Activated naive CD4-positive, alpha-beta T cell treated with anti-CD3 and anti-CD28 coated beads, Interleukin-2, amount 50 U/mL, for 24 hours (primary cell): ENCODE measurements around the gene TNKS1BP1.
A peak's percentile ranks its signal among the peaks of the same experiment; 100 is the strongest.
"Not testable (repeated sequence)": the region's sequence is repeated elsewhere in the genome, so short reads cannot be mapped to it uniquely, and the experiment has no call there.

Experiments
- H3K27ac Mint-ChIP-seq: one replicate; pipeline ENCODE4 v1.8.0; 2021; ENCODE audit warnings: mild to moderate bottlenecking, mixed read lengths
- H3K27me3 Mint-ChIP-seq: one replicate; pipeline ENCODE4 v1.8.0; 2021; ENCODE audit warnings: mixed read lengths
- H3K36me3 Mint-ChIP-seq: one replicate; pipeline ENCODE4 v1.8.0; 2021; ENCODE audit warnings: mixed read lengths
- H3K4me1 Mint-ChIP-seq: one replicate; pipeline ENCODE4 v1.8.0; 2021; ENCODE audit warnings: mixed read lengths
- H3K4me3 Mint-ChIP-seq: one replicate; pipeline ENCODE4 v1.8.0; 2021; ENCODE audit warnings: mild to moderate bottlenecking, mixed read lengths
- H3K9me3 Mint-ChIP-seq: one replicate; pipeline ENCODE4 v1.8.0; 2021; ENCODE audit warnings: mixed read lengths

TNKS1BP1 gene

GRCh38 chr11:57324886-57325734, at the start of gene TNKS1BP1:
TNKS1BP1 (minus strand) TSS chr11:57324952; CDS start chr11:57321885, 3,067 bp downstream.
- peak within 1 kb of the TSS; percentile 98 for H3K27ac Mint-ChIP-seq
- H3K9me3 Mint-ChIP-seq = no peaks in the 10 kb centered on the region
- H3K36me3 Mint-ChIP-seq = peaks cover 35% of the 10 kb centered on the region
- peaks cover 58% of the 10 kb centered on the region for H3K4me1 Mint-ChIP-seq
- no peaks in the 10 kb centered on the region for H3K27me3 Mint-ChIP-seq
- H3K4me3 Mint-ChIP-seq = peak within 1 kb of the TSS; percentile 90

DNA sequence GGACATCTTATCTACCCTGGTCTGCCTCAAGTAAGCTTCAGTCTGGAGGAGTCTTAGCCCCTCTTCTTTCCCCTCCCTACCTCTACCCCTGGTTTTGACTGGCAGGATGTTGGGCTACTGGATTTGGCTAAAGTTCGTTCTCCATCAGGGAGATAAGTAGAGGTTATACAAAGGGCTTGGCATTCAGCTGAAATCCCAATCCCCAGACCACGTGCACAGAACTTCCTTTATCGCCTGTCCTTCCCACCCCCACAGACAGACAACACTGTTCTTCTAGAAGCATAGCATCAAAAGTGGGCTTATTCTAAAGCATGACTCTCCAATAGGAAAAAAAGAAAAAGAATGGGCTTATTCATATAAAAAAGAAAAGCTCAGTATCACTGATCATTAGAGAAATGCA, 48.4 kb upstream of the TNKS1BP1 start:
- Mint-ChIP-seq H3K27me3 (peaks cover 3% of the 10 kb centered on the region), H3K9me3 (no peaks in the 10 kb centered on the region), H3K27ac (no peak overlapping the region), H3K36me3 (no peaks in the 10 kb centered on the region), H3K4me3 (no peak overlapping the region), H3K4me1 (no peaks in the 10 kb centered on the region)

- Mint-ChIP-seq H3K9me3 (no peaks in the 10 kb centered on the region), H3K27ac (no peak overlapping the region), H3K4me3 (no peak overlapping the region), H3K27me3 (no peaks in the 10 kb centered on the region), H3K4me1 (no peaks in the 10 kb centered on the region), H3K36me3 (no peaks in the 10 kb centered on the region)
Observed at GRCh38 chr11:57370941-57371340, 46.2 kb upstream of the TNKS1BP1 start.

GRCh38 chr11:57370251-57370650, 45.5 kb upstream of the TNKS1BP1 start:
- H3K36me3 Mint-ChIP-seq = no peaks in the 10 kb centered on the region
- H3K9me3 Mint-ChIP-seq = no peaks in the 10 kb centered on the region
- H3K4me1 Mint-ChIP-seq = no peaks in the 10 kb centered on the region
- no peaks in the 10 kb centered on the region for H3K27me3 Mint-ChIP-seq
- no peak overlapping the region for H3K4me3 Mint-ChIP-seq
- H3K27ac Mint-ChIP-seq = no peak overlapping the region

DNA sequence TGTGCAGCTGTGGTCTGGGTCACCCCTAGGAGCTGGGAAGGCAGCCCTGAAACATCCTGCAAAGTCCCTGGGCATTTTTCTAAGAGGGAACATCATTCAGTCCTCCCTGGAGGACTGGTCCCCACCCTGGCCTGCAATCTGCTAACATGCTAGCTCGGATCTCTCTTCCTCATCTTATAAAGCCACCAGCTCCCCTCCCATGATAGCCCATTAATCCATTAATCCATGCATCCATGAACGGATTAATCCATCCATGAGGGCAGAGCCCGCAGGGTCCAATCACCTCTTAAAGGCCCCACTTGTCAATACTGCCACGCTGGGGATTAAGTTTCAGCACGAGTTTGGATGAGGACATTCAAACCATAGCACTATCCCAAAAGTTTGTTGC, 44.1 kb upstream of the TNKS1BP1 start:
- no peaks in the 10 kb centered on the region for H3K4me1 Mint-ChIP-seq
- H3K27ac Mint-ChIP-seq = no peak overlapping the region
- H3K27me3 Mint-ChIP-seq = no peaks in the 10 kb centered on the region
- H3K36me3 Mint-ChIP-seq = no peaks in the 10 kb centered on the region
- no peaks in the 10 kb centered on the region for H3K9me3 Mint-ChIP-seq
- H3K4me3 Mint-ChIP-seq = no peak overlapping the region

- no peaks in the 10 kb centered on the region for H3K36me3 Mint-ChIP-seq
Observed at GRCh38 chr11:57368106-57368844, 43.5 kb upstream of the TNKS1BP1 start.

GRCh38 chr11:57364851-57365660, 40.3 kb upstream of the TNKS1BP1 start:
- no peaks in the 10 kb centered on the region for H3K9me3 Mint-ChIP-seq
- no peak overlapping the region for H3K4me3 Mint-ChIP-seq
- H3K36me3 Mint-ChIP-seq = no peaks in the 10 kb centered on the region
- H3K27ac Mint-ChIP-seq = no peak overlapping the region
- no peaks in the 10 kb centered on the region for H3K27me3 Mint-ChIP-seq
- no peaks in the 10 kb centered on the region for H3K4me1 Mint-ChIP-seq

More at GRCh38 chr11:57368106-57368844, 43.5 kb upstream of the TNKS1BP1 start:
- Mint-ChIP-seq H3K4me1 (no peaks in the 10 kb centered on the region), H3K9me3 (no peaks in the 10 kb centered on the region), H3K4me3 (no peak overlapping the region), H3K27me3 (no peaks in the 10 kb centered on the region), H3K27ac (no peak overlapping the region)

GRCh38 chr11:57363131-57364080, 38.7 kb upstream of the TNKS1BP1 start:
- Mint-ChIP-seq H3K36me3 (no peaks in the 10 kb centered on the region), H3K4me3 (no peak overlapping the region), H3K4me1 (no peaks in the 10 kb centered on the region), H3K27ac (no peak overlapping the region), H3K27me3 (no peaks in the 10 kb centered on the region), H3K9me3 (no peaks in the 10 kb centered on the region)

DNA sequence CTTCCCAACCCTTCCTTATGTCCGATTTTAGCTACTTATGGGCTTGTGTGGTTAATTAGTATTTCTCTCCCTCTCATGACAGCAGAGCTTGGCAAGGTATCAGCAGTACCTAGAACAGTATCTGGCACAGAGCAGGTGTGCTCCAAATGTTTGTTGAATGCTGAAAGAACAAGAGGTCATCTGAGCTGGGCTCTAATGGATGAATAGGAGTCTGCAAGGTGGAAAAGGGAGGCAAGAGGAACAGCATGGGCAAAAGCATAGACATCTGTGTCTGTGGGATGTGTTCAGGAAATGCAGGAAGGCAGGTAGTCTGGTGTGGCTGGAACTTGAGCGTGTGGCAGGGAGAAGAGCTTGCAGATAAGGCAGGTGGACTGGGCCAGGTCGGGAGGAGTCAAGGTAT, 37.2 kb upstream of the TNKS1BP1 start:
- H3K27ac Mint-ChIP-seq = no peak overlapping the region
- H3K4me1 Mint-ChIP-seq = no peaks in the 10 kb centered on the region
- no peaks in the 10 kb centered on the region for H3K27me3 Mint-ChIP-seq
- H3K9me3 Mint-ChIP-seq = no peaks in the 10 kb centered on the region
- no peak overlapping the region for H3K4me3 Mint-ChIP-seq
- H3K36me3 Mint-ChIP-seq = no peaks in the 10 kb centered on the region

- H3K4me3 Mint-ChIP-seq, H3K27ac Mint-ChIP-seq, H3K27me3 Mint-ChIP-seq, H3K36me3 Mint-ChIP-seq, H3K9me3 Mint-ChIP-seq, H3K4me1 Mint-ChIP-seq: not testable (repeated sequence)
Observed at GRCh38 chr11:57361420-57361819, 36.7 kb upstream of the TNKS1BP1 start.

DNA sequence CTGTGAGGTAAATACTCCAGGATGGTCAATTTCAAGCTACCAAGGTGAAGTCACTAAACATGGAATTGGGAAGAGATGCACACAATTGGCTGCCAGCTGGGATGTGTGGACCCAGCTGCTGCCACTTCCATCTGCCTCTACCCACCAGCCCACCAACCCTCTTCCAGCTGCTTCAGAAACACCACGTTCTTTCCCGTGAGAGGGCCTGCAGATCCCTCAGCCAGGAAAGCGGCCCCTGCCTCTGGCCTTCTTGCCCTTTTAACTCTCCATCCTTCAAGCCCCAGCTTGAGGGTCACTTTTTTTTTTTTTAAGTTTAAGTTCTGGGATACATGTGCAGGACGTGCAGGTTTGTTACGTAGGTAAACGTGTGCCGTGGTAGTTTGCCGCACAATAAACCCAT, 36.2 kb upstream of the TNKS1BP1 start:
- Mint-ChIP-seq H3K27ac (no peak overlapping the region), H3K27me3 (no peaks in the 10 kb centered on the region), H3K4me3 (no peak overlapping the region), H3K36me3 (no peaks in the 10 kb centered on the region), H3K9me3 (no peaks in the 10 kb centered on the region), H3K4me1 (peaks cover 4% of the 10 kb centered on the region)

DNA sequence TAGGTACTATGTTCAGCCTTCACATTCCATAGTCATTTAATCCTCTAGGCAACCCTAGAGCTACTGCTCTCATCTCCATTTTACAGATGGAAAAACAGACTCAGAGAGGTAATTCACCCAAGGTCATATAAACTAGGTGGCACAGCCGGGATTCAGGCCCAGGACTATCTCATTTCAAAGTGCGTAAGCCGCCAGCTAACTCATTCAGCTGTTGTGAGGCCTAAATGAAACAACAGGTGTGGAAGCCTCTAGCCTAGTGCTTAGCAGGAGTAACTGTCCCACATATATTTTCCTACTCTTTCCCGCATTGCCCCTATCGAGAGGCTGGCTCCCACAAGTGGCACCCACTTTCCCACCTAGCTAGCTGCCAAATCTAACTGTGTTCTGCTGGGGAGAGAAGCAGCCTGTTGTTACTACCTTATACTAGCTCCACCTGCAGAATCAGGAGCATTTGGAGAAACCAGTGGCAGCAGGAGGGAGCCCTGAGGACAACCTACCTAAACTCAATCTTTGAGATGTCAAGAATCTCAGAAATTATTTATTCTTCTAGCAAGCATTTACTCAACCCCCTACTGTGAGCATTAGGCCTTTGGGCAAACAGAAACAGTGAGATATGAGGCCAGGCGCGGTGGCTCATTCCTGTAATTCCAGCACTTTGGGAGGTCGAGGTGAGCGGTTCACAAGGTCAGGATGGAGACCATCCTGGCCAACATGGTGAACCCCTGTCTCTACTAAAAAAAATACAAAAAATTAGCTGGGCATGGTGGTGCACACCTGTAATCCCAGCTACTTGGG, 35.3 kb upstream of the TNKS1BP1 start:
- Mint-ChIP-seq H3K27me3 (no peaks in the 10 kb centered on the region), H3K4me3 (no peak overlapping the region), H3K9me3 (no peaks in the 10 kb centered on the region), H3K4me1 (peaks cover 5% of the 10 kb centered on the region), H3K36me3 (no peaks in the 10 kb centered on the region), H3K27ac (no peak overlapping the region)

DNA sequence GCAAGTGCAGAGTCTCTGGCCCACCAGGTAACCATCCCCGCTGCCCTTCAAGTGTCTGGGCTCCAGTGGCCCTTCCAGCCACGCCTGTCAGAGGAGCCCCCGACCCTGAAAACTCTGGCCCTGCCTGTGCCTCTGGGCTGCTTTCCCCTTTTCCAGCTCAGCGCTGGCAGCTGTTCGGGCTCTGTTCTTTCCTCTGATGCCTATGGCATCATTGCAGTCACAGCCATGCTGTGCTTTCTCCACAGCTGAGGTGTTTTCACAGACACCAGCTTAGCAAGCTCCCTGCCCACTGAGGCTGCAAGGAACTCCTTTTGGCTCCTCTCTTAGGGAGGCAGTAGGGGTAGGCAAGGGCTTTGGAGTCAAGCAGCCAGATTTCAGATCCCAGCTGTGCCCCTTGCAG, 34.6 kb upstream of the TNKS1BP1 start:
- Mint-ChIP-seq H3K4me3 (no peak overlapping the region), H3K9me3 (no peaks in the 10 kb centered on the region), H3K36me3 (no peaks in the 10 kb centered on the region), H3K27me3 (peaks cover 4% of the 10 kb centered on the region), H3K27ac (no peak overlapping the region), H3K4me1 (peaks cover 5% of the 10 kb centered on the region)

GRCh38 chr11:57358991-57359390, 34.2 kb upstream of the TNKS1BP1 start:
- Mint-ChIP-seq H3K4me3 (no peak overlapping the region), H3K27me3 (peaks cover 4% of the 10 kb centered on the region), H3K36me3 (no peaks in the 10 kb centered on the region), H3K4me1 (peaks cover 5% of the 10 kb centered on the region), H3K9me3 (no peaks in the 10 kb centered on the region), H3K27ac (no peak overlapping the region)
